Neural progenitor cell (in vitro differentiated cells): Measurements from ENCODE around the gene CITED4.

Source experiments
- EZH2phosphoT487 ChIP-seq: fragments of 200-600 bp; sonication (generic); IDR thresholded peaks from 2 replicates; pipeline ENCODE4 v1.6.1; 2017; ENCODE audit warnings: antibody characterized with exemption
- TF ChIP-seq, protein P1 (sequence below): fragments of 200-600 bp; sonication (generic); IDR thresholded peaks from 2 replicates; pipeline ENCODE4 v1.5.1; 2017; ENCODE audit warnings: antibody characterized with exemption, mild to moderate bottlenecking

DNA sequence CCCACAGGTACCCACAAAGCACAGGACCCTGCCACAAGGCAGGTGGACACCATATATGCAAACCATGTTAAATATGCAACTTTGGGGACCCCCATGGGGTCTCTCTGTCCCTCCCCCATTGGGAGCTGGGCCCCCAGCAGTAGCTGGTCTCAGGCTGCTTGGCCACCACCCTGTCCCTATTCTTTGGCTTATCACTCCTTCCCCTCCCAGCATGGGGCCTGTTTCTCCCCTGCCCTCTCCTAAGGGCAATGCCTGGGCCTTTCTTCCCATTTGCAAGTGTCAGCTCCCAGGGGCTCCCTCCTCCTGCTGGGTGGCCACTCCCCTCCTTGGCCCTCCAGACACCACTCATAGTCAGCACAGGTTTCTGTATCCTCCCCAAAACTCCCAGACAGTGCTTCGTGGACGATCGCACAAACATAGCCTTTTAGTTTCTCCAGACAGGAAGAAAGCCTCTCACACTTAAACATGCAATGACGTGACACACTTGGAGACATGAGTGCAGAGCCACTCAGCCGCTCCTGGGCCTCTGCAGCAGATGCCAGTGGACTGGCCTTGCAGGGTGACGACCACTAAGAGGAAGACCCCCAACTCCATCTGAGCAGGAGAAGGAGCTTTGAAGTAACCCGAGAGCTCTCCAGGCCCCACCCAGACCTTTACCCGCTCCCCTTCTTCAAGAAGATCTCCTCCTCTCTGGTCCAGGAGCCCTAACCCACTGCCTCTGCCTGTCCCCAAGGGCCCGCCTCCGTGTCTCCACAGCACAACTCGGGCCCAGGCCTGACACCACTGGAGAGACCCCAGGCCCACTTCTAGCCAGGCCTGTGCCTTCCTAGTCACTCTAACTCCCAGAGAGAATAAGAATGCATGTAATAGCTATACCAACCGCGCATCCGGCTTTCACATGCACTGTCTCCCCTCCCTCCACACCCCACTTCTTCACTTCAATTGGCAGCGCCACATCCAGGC is 22.9 kb downstream of the CITED4 start:
- TF ChIP-seq, protein P1, sequence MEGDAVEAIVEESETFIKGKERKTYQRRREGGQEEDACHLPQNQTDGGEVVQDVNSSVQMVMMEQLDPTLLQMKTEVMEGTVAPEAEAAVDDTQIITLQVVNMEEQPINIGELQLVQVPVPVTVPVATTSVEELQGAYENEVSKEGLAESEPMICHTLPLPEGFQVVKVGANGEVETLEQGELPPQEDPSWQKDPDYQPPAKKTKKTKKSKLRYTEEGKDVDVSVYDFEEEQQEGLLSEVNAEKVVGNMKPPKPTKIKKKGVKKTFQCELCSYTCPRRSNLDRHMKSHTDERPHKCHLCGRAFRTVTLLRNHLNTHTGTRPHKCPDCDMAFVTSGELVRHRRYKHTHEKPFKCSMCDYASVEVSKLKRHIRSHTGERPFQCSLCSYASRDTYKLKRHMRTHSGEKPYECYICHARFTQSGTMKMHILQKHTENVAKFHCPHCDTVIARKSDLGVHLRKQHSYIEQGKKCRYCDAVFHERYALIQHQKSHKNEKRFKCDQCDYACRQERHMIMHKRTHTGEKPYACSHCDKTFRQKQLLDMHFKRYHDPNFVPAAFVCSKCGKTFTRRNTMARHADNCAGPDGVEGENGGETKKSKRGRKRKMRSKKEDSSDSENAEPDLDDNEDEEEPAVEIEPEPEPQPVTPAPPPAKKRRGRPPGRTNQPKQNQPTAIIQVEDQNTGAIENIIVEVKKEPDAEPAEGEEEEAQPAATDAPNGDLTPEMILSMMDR, result no peak
- TF ChIP-seq EZH2phosphoT487, result no peak
